B cell (primary cell): Measurements from ENCODE around the gene VASN.

ENCODE experiments used
- EZH2 ChIP-seq: IDR thresholded peaks from 2 replicates; pipeline ENCODE4 v1.6.1; 2012; ENCODE audit warnings: borderline replicate concordance, low read depth, mild to moderate bottlenecking, moderate library complexity, low read length; ENCODE audit not compliant: insufficient read depth, poor library complexity, severe bottlenecking
- TF ChIP-seq, protein P1 (sequence below): fragments of 200-600 bp; IDR thresholded peaks from one replicate; pipeline ENCODE4 v1.8.0; 2022; ENCODE audit warnings: antibody characterized with exemption, mild to moderate bottlenecking

DNA sequence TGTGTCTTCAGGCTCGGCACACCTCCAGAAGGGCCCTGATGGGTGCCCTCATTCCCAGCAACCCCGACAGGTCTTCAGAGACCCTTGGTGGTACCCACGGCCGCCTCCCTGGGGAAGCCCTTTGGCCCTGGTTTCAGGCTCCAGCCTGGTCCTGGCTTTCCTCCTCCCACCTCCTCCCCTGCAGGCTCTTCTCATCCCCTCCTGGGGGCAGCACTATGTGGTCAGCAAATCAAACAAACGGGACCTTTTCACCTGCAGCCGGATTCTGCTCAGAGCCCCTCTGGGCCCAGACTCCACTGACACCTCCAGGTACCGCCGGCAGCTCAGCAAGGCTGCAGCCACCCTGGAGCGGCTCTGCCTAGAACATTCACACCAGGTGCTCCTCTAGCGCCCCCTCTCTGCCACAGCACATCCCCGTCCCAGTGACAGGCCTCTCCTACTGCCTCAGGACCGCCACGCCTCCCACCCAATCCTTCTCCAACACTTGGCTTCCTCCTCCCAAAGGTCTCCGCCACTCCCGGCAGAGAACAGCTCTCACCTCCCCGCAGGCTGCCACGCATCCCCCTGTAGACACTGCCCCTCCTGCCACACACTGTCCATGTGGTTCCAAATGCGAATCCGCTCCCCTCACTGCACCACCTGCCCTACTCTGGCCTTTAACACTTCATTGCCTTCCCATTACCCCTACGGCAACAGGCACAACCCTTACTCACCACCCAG is 32.8 kb downstream of the VASN start:
- TF ChIP-seq, protein P1, sequence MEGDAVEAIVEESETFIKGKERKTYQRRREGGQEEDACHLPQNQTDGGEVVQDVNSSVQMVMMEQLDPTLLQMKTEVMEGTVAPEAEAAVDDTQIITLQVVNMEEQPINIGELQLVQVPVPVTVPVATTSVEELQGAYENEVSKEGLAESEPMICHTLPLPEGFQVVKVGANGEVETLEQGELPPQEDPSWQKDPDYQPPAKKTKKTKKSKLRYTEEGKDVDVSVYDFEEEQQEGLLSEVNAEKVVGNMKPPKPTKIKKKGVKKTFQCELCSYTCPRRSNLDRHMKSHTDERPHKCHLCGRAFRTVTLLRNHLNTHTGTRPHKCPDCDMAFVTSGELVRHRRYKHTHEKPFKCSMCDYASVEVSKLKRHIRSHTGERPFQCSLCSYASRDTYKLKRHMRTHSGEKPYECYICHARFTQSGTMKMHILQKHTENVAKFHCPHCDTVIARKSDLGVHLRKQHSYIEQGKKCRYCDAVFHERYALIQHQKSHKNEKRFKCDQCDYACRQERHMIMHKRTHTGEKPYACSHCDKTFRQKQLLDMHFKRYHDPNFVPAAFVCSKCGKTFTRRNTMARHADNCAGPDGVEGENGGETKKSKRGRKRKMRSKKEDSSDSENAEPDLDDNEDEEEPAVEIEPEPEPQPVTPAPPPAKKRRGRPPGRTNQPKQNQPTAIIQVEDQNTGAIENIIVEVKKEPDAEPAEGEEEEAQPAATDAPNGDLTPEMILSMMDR, result peak; percentile 70
- no peak for TF ChIP-seq EZH2
